ENCODE data around the gene SMIM7.

SMIM7 gene

GRCh38 chr19:16640951-16641350 lies 19.0 kb downstream of the SMIM7 start:
- no peak for DNase-seq (ENCODE audit: low spot score)
- no peak for TF ChIP-seq CTCF (IDR thresholded peaks at IDR 0.05; ENCODE audit: extremely low read depth, missing control alignments)

- TF ChIP-seq CTCF (IDR thresholded peaks at IDR 0.05; ENCODE audit: extremely low read depth, missing control alignments), result no peak
- no peak for DNase-seq (ENCODE audit: low spot score)
Observed at GRCh38 chr19:16638666-16639065, 21.3 kb downstream of the SMIM7 start.

- no peak for TF ChIP-seq CTCF (IDR thresholded peaks at IDR 0.05; ENCODE audit: extremely low read depth, missing control alignments)
- DNase-seq (ENCODE audit: low spot score), result no peak
Observed at GRCh38 chr19:16637535-16637934, 22.4 kb downstream of the SMIM7 start.

- TF ChIP-seq CTCF (IDR thresholded peaks at IDR 0.05; ENCODE audit: extremely low read depth, missing control alignments), result no peak
- DNase-seq (ENCODE audit: low spot score), result no peak
Observed at GRCh38 chr19:16631465-16631864, 28.5 kb downstream of the SMIM7 start.

GRCh38 chr19:16628984-16629691 lies 30.8 kb downstream of the SMIM7 start:
- no peak for TF ChIP-seq CTCF (IDR thresholded peaks at IDR 0.05; ENCODE audit: extremely low read depth, missing control alignments)
- peak; percentile 42 for DNase-seq (ENCODE audit: low spot score)

- DNase-seq (ENCODE audit: low spot score), result peak; percentile 99
- no peak for TF ChIP-seq CTCF (IDR thresholded peaks at IDR 0.05; ENCODE audit: extremely low read depth, missing control alignments)
Observed at GRCh38 chr19:16628183-16628983, 31.6 kb downstream of the SMIM7 start, which contains the start of gene MED26. MED26 (minus strand) TSS chr19:16628204; CDS start chr19:16627943, 261 bp downstream.

- DNase-seq (ENCODE audit: low spot score), result no peak
- no peak for TF ChIP-seq CTCF (IDR thresholded peaks at IDR 0.05; ENCODE audit: extremely low read depth, missing control alignments)
Observed at GRCh38 chr19:16627928-16628182, 32.1 kb downstream of the SMIM7 start.

All from GM20000 (cell line).